ENCODE data around the gene SERBP1.
A peak's percentile ranks its signal among the peaks of the same experiment; 100 is the strongest.

Gene SERBP1

GRCh38 chr1:67437961-67438360 lies 7.8 kb upstream of the SERBP1 start:
- Histone ChIP-seq H3K4me3 (ENCODE audit: low read depth, low read length) (no peak overlapping the region), H3K36me3 (ENCODE audit: control insufficient read depth, insufficient read depth, low read length) (no peaks in the 10 kb centered on the region), H3K9me3 (ENCODE audit: control insufficient read depth, insufficient read depth, low read length) (no peaks in the 10 kb centered on the region), H3K9ac (ENCODE audit: low read depth, low read length) (no peak overlapping the region), H3K27me3 (ENCODE audit: control insufficient read depth, insufficient read depth, low read length) (no peaks in the 10 kb centered on the region), H3K4me1 (ENCODE audit: control insufficient read depth, insufficient read depth, low read length) (no peaks in the 10 kb centered on the region)

- Histone ChIP-seq H3K36me3 (ENCODE audit: control insufficient read depth, insufficient read depth, low read length) (no peaks in the 10 kb centered on the region), H3K27me3 (ENCODE audit: control insufficient read depth, insufficient read depth, low read length) (no peaks in the 10 kb centered on the region), H3K4me3 (ENCODE audit: low read depth, low read length) (no peak overlapping the region)
Measured at GRCh38 chr1:67436511-67437055, 6.4 kb upstream of the SERBP1 start.

GRCh38 chr1:67434491-67434890 lies 4.3 kb upstream of the SERBP1 start:
- Histone ChIP-seq H3K9me3 (ENCODE audit: control insufficient read depth, insufficient read depth, low read length) (no peaks in the 10 kb centered on the region), H3K27me3 (ENCODE audit: control insufficient read depth, insufficient read depth, low read length) (no peaks in the 10 kb centered on the region), H3K4me1 (ENCODE audit: control insufficient read depth, insufficient read depth, low read length) (no peaks in the 10 kb centered on the region), H3K36me3 (ENCODE audit: control insufficient read depth, insufficient read depth, low read length) (peaks cover 1% of the 10 kb centered on the region), H3K9ac (ENCODE audit: low read depth, low read length) (no peak overlapping the region), H3K4me3 (ENCODE audit: low read depth, low read length) (no peak overlapping the region)

More at GRCh38 chr1:67436511-67437055, 6.4 kb upstream of the SERBP1 start:
- H3K9me3 ChIP-seq (ENCODE audit: control insufficient read depth, insufficient read depth, low read length) = no peaks in the 10 kb centered on the region
- no peaks in the 10 kb centered on the region for H3K4me1 ChIP-seq (ENCODE audit: control insufficient read depth, insufficient read depth, low read length)
- no peak overlapping the region for H3K9ac ChIP-seq (ENCODE audit: low read depth, low read length)

- no peak overlapping the region for H3K9ac ChIP-seq (ENCODE audit: low read depth, low read length)
- no peaks in the 10 kb centered on the region for H3K27me3 ChIP-seq (ENCODE audit: control insufficient read depth, insufficient read depth, low read length)
- H3K4me3 ChIP-seq (ENCODE audit: low read depth, low read length) = no peak overlapping the region
- H3K36me3 ChIP-seq (ENCODE audit: control insufficient read depth, insufficient read depth, low read length) = peaks cover 7% of the 10 kb centered on the region
- no peaks in the 10 kb centered on the region for H3K4me1 ChIP-seq (ENCODE audit: control insufficient read depth, insufficient read depth, low read length)
- H3K9me3 ChIP-seq (ENCODE audit: control insufficient read depth, insufficient read depth, low read length) = no peaks in the 10 kb centered on the region
Measured at GRCh38 chr1:67433837-67434236, 3.6 kb upstream of the SERBP1 start.

- no peaks in the 10 kb centered on the region for H3K4me1 ChIP-seq (ENCODE audit: control insufficient read depth, insufficient read depth, low read length)
- H3K36me3 ChIP-seq (ENCODE audit: control insufficient read depth, insufficient read depth, low read length) = peaks cover 7% of the 10 kb centered on the region
- H3K4me3 ChIP-seq (ENCODE audit: low read depth, low read length) = no peak overlapping the region
- H3K9me3 ChIP-seq (ENCODE audit: control insufficient read depth, insufficient read depth, low read length) = no peaks in the 10 kb centered on the region
- no peaks in the 10 kb centered on the region for H3K27me3 ChIP-seq (ENCODE audit: control insufficient read depth, insufficient read depth, low read length)
- H3K9ac ChIP-seq (ENCODE audit: low read depth, low read length) = no peak overlapping the region
Measured at GRCh38 chr1:67432745-67433144, 2.5 kb upstream of the SERBP1 start.

- peaks cover 7% of the 10 kb centered on the region for H3K36me3 ChIP-seq (ENCODE audit: control insufficient read depth, insufficient read depth, low read length)
- no peak overlapping the region for H3K9ac ChIP-seq (ENCODE audit: low read depth, low read length)
- H3K4me3 ChIP-seq (ENCODE audit: low read depth, low read length) = peak overlapping the region; percentile 91
Measured at GRCh38 chr1:67431869-67432578, 1.8 kb upstream of the SERBP1 start.

GRCh38 chr1:67431156-67431765 lies 1.1 kb upstream of the SERBP1 start:
- Histone ChIP-seq H3K27me3 (ENCODE audit: control insufficient read depth, insufficient read depth, low read length) (no peaks in the 10 kb centered on the region), H3K36me3 (ENCODE audit: control insufficient read depth, insufficient read depth, low read length) (peaks cover 7% of the 10 kb centered on the region), H3K4me3 (ENCODE audit: low read depth, low read length) (peak overlapping the region; percentile 91), H3K4me1 (ENCODE audit: control insufficient read depth, insufficient read depth, low read length) (no peaks in the 10 kb centered on the region), H3K9ac (ENCODE audit: low read depth, low read length) (peak overlapping the region; percentile 77), H3K9me3 (ENCODE audit: control insufficient read depth, insufficient read depth, low read length) (no peaks in the 10 kb centered on the region)

More at GRCh38 chr1:67431869-67432578, 1.8 kb upstream of the SERBP1 start:
- Histone ChIP-seq H3K4me1 (ENCODE audit: control insufficient read depth, insufficient read depth, low read length) (no peaks in the 10 kb centered on the region), H3K27me3 (ENCODE audit: control insufficient read depth, insufficient read depth, low read length) (no peaks in the 10 kb centered on the region), H3K9me3 (ENCODE audit: control insufficient read depth, insufficient read depth, low read length) (no peaks in the 10 kb centered on the region)

GRCh38 chr1:67429528-67430357 lies 459 bp downstream of the SERBP1 start:
- Histone ChIP-seq H3K4me3 (ENCODE audit: low read depth, low read length) (peak overlapping the region; percentile 91), H3K27me3 (ENCODE audit: control insufficient read depth, insufficient read depth, low read length) (no peaks in the 10 kb centered on the region), H3K9ac (ENCODE audit: low read depth, low read length) (peak overlapping the region; percentile 98), H3K36me3 (ENCODE audit: control insufficient read depth, insufficient read depth, low read length) (peaks cover 18% of the 10 kb centered on the region), H3K9me3 (ENCODE audit: control insufficient read depth, insufficient read depth, low read length) (no peaks in the 10 kb centered on the region), H3K4me1 (ENCODE audit: control insufficient read depth, insufficient read depth, low read length) (no peaks in the 10 kb centered on the region)

- no peaks in the 10 kb centered on the region for H3K9me3 ChIP-seq (ENCODE audit: control insufficient read depth, insufficient read depth, low read length)
- no peaks in the 10 kb centered on the region for H3K4me1 ChIP-seq (ENCODE audit: control insufficient read depth, insufficient read depth, low read length)
- peaks cover 23% of the 10 kb centered on the region for H3K36me3 ChIP-seq (ENCODE audit: control insufficient read depth, insufficient read depth, low read length)
- H3K9ac ChIP-seq (ENCODE audit: low read depth, low read length) = peak overlapping the region; percentile 98
- H3K27me3 ChIP-seq (ENCODE audit: control insufficient read depth, insufficient read depth, low read length) = no peaks in the 10 kb centered on the region
- peak overlapping the region; percentile 91 for H3K4me3 ChIP-seq (ENCODE audit: low read depth, low read length)
Measured at GRCh38 chr1:67429011-67429527, 1.1 kb downstream of the SERBP1 start.

GRCh38 chr1:67427947-67428346 lies 2.3 kb downstream of the SERBP1 start:
- Histone ChIP-seq H3K4me3 (ENCODE audit: low read depth, low read length) (peak overlapping the region; percentile 91), H3K9me3 (ENCODE audit: control insufficient read depth, insufficient read depth, low read length) (no peaks in the 10 kb centered on the region), H3K27me3 (ENCODE audit: control insufficient read depth, insufficient read depth, low read length) (no peaks in the 10 kb centered on the region), H3K4me1 (ENCODE audit: control insufficient read depth, insufficient read depth, low read length) (no peaks in the 10 kb centered on the region), H3K9ac (ENCODE audit: low read depth, low read length) (peak overlapping the region; percentile 98), H3K36me3 (ENCODE audit: control insufficient read depth, insufficient read depth, low read length) (peaks cover 29% of the 10 kb centered on the region)

GRCh38 chr1:67427465-67427864 lies 2.7 kb downstream of the SERBP1 start:
- Histone ChIP-seq H3K9ac (ENCODE audit: low read depth, low read length) (peak overlapping the region; percentile 27), H3K27me3 (ENCODE audit: control insufficient read depth, insufficient read depth, low read length) (no peaks in the 10 kb centered on the region), H3K4me1 (ENCODE audit: control insufficient read depth, insufficient read depth, low read length) (no peaks in the 10 kb centered on the region), H3K36me3 (ENCODE audit: control insufficient read depth, insufficient read depth, low read length) (peaks cover 30% of the 10 kb centered on the region), H3K9me3 (ENCODE audit: control insufficient read depth, insufficient read depth, low read length) (no peaks in the 10 kb centered on the region), H3K4me3 (ENCODE audit: low read depth, low read length) (peak overlapping the region; percentile 91)
